Activated CD8-positive, alpha-beta memory T cell treated with anti-CD3 and anti-CD28 coated beads for 48 hours (primary cell): ENCODE results near the gene PTPRK.
"Not testable (repeated sequence)": the region's sequence is repeated elsewhere in the genome, so short reads cannot be mapped to it uniquely, and the experiment has no call there.

Experiments
- DNase-seq, 3 experiments: peaks; one replicate each; pipeline ENCODE4 v3.0.0-alpha.2; 2020; ENCODE audit warnings: low read depth in 2 of 3, low spot score in 2 of 3

The PTPRK gene

GRCh38 chr6:128491610-128492206, 28.7 kb downstream of the PTPRK start:
- DNase-seq = no peak

GRCh38 chr6:128491100-128491581, 29.3 kb downstream of the PTPRK start:
- DNase-seq = no peak

- DNase-seq = no peak
Measured at GRCh38 chr6:128487746-128488145, 32.7 kb downstream of the PTPRK start.

GRCh38 chr6:128487055-128487454, 33.3 kb downstream of the PTPRK start:
- DNase-seq = no peak

GRCh38 chr6:128486580-128486979, 33.8 kb downstream of the PTPRK start:
- not testable (repeated sequence) for DNase-seq

GRCh38 chr6:128483472-128484135, 36.8 kb downstream of the PTPRK start:
- no peak for DNase-seq

GRCh38 chr6:128482642-128483041, 37.8 kb downstream of the PTPRK start:
- DNase-seq = no peak

GRCh38 chr6:128479991-128480390, 40.4 kb downstream of the PTPRK start:
- DNase-seq = no peak

GRCh38 chr6:128479048-128479666, 41.2 kb downstream of the PTPRK start:
- no peak for DNase-seq

GRCh38 chr6:128478230-128479047, 42.0 kb downstream of the PTPRK start:
- no peak for DNase-seq

- DNase-seq = no peak
Measured at GRCh38 chr6:128474933-128475332, 45.5 kb downstream of the PTPRK start.

- DNase-seq = no peak
Measured at GRCh38 chr6:128474481-128474880, 45.9 kb downstream of the PTPRK start.

- DNase-seq = no peak
Measured at GRCh38 chr6:128471907-128472306, 48.5 kb downstream of the PTPRK start.

- no peak for DNase-seq
Measured at GRCh38 chr6:128465368-128466343, 54.7 kb downstream of the PTPRK start.

GRCh38 chr6:128464790-128465189, 55.6 kb downstream of the PTPRK start:
- DNase-seq = no peak

- DNase-seq = no peak
Measured at GRCh38 chr6:128463942-128464341, 56.5 kb downstream of the PTPRK start.

- DNase-seq = no peak
Measured at GRCh38 chr6:128461501-128461900, 58.9 kb downstream of the PTPRK start.

- DNase-seq = no peak
Measured at GRCh38 chr6:128456510-128457230, 63.7 kb downstream of the PTPRK start.

- no peak for DNase-seq
Measured at GRCh38 chr6:128455959-128456358, 64.4 kb downstream of the PTPRK start.

- no peak for DNase-seq
Measured at GRCh38 chr6:128452713-128453112, 67.7 kb downstream of the PTPRK start.
